ENCODE measurements around the gene CYLD.

CYLD gene

DNA sequence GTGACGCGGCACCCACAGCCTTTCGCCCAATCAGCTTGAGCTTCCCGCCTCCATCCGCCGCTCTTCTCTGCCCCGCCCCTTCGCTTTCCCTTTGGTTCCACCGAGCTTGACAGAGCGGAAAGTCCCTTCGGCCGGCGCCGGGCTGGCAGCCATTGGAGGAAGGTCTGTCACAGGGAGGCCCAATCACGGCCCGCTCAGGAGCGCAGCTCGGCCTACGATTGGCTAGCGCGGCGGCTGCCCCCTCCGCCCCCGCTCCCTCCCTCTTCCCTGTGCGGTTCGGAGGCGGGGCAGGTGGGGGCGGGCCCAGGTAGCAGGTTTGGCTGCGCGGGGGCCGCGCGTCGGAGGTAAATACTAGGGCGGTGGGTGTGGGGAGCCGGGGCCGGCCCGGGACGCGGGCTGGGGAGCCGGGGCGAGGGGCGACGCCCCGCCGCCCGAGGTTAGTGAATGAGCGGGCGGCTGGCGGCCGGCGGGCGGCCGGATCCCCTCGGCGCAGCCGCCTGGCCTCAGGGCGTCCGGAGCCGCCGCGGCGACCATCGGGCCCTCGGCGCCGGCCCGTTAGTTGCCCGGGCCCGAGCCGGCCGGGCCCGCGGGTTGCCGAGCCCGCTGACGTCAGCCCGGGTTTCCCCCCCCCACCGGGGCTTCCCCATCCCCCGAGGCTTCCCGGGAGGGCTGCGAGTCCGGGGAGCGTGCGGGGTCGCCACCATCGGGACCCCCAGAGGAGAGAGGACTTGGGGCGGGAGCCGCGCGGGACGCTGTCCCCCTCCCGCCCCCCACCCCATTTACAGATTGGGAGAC lies at the start of gene CYLD:
CYLD (plus strand) TSS at position 306 of the 795 bp plus-strand sequence. CDS start 7,613 bp downstream, outside the sequence.
- DNase-seq (ENCODE audit: low read depth in 1 of 2, low spot score in 1 of 2): peak; percentile 97 to 99
- in situ Hi-C loops (cut with HindIII; ENCODE audit: low pct_unique_long_range_greater_than_20kb, low sequenced_read_pairs): no loop called here
- TF ChIP-seq JUND (IDR thresholded peaks at IDR 0.05; ENCODE audit: low read depth): no peak

DNA sequence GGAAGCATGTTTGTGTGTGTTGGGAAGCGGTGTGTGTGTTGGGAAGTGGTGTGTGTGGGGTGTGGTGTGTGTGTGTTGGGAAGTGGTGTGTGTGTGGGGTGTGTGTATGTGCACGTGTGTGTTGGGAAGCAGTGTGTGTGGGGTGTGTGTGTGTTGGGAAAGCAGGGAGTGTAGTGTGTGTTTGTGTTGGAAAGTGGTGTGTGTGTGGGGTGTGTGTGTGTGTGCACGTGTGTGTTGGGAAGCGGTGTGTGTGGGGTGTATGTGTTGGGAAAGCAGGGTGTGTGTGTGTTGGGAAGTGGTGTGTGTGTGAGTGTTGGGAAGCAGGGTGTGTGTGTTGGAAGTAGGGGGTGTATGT lies 49.3 kb upstream of the CYLD start:
- in situ Hi-C loops (cut with HindIII; ENCODE audit: low pct_unique_long_range_greater_than_20kb, low sequenced_read_pairs): no loop called here
- DNase-seq (ENCODE audit: low read depth in 1 of 2, low spot score in 1 of 2): no peak
- TF ChIP-seq JUND (IDR thresholded peaks at IDR 0.05; ENCODE audit: low read depth): no peak

DNA sequence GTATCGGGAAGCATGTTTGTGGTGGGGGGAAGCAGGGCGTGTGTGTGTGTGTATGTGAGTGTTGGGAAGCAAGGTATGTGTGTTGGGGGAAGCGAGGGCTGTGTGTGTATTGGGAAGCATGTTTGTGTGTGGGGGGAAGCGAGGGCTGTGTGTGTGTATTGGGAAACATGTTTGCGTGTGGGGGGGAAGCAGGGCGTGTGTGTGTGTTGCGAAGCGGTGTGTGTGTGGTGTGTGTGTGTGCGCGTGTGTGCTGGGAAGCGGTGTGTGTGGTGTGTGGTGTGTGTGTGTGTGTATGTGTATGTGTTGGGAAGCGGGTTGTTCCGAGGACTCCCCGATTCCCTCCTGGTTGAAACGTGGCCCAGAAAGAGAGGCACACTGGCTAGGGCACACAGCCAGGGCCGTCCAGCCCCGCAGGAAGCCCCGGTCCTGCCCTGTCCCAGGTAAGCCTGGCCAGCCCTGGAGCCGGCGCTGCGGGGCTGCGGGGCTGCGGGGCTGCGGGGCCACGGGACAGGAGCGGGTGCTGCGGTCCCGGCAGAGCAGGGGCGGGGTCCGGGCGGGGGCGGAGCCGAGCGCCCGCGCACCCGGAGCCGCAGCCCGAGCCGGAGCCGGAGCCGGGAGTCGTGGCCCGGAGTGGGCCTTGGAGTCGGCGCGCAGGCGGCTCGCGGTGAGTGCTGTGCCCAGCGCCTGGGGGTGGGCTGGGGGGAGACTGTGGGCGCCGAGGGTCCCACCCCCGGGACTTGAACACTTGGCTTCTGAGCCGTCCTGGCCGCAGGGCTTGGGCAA lies 48.7 kb upstream of the CYLD start, which contains the start of gene NOD2:
NOD2 (plus strand) TSS at position 608 of the 783 bp plus-strand sequence. CDS start 5,890 bp downstream, outside the sequence.
- in situ Hi-C loops (cut with HindIII; ENCODE audit: low pct_unique_long_range_greater_than_20kb, low sequenced_read_pairs): no loop called here
- no peak for TF ChIP-seq JUND (IDR thresholded peaks at IDR 0.05; ENCODE audit: low read depth)
- DNase-seq (ENCODE audit: low read depth in 1 of 2, low spot score in 1 of 2): peak; percentile 41 to 74

DNA sequence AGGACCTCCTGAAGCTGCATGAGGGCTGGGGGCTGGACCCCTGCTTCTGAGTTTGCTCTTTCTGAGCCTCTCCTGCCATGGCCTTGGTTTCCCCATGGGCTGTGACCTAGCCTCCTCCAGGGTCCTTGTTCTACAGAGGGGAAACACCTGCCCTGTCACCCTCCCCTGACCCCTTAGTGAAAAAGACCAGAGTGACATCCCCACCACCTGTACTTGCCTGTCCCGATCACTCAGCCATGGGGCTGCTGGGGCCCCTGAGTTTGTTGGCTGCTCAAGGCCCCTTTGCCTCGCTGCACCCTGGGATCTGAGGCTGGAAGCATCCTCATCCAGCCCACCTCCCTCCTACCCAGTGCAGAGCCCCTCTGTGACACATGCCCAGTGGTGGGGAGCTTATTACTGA lies 47.7 kb upstream of the CYLD start:
- no peak for DNase-seq (ENCODE audit: low read depth in 1 of 2, low spot score in 1 of 2)
- TF ChIP-seq JUND (IDR thresholded peaks at IDR 0.05; ENCODE audit: low read depth): no peak
- in situ Hi-C loops (cut with HindIII; ENCODE audit: low pct_unique_long_range_greater_than_20kb, low sequenced_read_pairs): no loop called here

DNA sequence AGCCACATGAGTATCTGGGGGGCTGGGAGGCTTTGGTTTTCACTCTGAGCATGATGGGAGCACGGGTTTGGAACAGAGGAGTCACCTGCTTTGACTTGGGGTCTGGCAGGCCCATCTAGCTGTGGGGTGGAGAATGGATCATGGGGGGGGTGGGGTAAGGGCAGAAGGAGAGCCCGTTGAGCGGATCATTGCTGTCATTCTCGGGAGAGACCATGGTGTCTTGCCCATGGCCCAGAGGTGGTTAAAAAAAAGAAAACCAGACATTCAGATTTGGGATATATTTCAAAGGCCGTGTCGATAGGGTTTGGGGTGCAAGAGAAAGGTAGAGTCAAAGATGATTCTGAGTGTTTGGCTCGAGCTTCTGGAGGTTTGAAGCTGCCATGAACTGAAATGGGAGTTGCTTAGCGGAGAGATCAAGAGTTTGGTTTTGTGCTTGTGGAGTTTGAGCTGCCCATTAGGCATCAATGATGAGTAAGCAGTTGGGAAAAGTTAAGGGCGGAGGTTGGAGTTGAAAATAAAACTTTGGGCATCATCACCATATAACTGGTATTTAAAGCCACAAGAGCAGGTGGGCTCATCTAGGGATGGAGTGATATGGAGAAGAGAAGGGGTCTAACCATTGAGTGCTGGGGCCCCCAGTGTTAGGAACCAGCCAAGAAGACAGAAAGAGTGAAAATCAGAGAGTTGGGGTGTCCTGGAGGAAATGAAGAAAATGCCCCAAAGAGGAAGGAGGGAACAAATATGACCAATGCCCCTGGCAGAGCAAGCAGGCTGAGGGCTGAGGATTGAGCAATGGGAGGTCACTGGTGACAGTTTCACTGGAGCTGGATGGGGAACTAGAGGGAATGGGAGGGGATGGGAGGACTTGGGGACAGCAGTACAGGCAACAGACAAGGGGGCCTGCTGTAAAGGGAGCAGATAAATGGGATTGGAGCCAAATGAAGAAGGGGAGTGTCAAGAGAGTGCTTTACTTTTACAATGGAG lies 46.6 kb upstream of the CYLD start:
- no peak for TF ChIP-seq JUND (IDR thresholded peaks at IDR 0.05; ENCODE audit: low read depth)
- in situ Hi-C loops (cut with HindIII; ENCODE audit: low pct_unique_long_range_greater_than_20kb, low sequenced_read_pairs): no loop called here
- DNase-seq (ENCODE audit: low read depth in 1 of 2, low spot score in 1 of 2): no peak

DNA sequence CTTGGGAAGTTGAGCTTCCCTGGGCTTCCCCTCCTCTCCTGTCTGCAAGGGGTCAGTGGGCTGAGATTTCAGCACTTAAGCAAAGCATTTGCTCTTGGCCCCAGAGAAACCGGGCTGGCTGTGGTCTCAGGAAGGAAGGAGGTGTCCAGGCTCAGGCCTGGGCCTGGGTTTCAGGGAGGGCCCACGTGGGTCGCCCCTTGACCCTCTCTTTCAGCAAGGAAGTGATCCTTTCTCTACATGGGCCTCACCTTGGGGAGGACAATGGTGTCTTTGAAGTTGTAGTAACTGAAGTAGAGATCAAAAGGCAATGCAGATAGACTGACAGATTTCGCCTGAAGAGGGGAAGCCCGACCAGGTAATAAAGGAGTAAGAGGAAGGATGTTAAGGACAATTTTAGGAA lies 45.8 kb upstream of the CYLD start:
- no peak for TF ChIP-seq JUND (IDR thresholded peaks at IDR 0.05; ENCODE audit: low read depth)
- DNase-seq (ENCODE audit: low read depth in 1 of 2, low spot score in 1 of 2): no peak
- in situ Hi-C loops (cut with HindIII; ENCODE audit: low pct_unique_long_range_greater_than_20kb, low sequenced_read_pairs): no loop called here

DNA sequence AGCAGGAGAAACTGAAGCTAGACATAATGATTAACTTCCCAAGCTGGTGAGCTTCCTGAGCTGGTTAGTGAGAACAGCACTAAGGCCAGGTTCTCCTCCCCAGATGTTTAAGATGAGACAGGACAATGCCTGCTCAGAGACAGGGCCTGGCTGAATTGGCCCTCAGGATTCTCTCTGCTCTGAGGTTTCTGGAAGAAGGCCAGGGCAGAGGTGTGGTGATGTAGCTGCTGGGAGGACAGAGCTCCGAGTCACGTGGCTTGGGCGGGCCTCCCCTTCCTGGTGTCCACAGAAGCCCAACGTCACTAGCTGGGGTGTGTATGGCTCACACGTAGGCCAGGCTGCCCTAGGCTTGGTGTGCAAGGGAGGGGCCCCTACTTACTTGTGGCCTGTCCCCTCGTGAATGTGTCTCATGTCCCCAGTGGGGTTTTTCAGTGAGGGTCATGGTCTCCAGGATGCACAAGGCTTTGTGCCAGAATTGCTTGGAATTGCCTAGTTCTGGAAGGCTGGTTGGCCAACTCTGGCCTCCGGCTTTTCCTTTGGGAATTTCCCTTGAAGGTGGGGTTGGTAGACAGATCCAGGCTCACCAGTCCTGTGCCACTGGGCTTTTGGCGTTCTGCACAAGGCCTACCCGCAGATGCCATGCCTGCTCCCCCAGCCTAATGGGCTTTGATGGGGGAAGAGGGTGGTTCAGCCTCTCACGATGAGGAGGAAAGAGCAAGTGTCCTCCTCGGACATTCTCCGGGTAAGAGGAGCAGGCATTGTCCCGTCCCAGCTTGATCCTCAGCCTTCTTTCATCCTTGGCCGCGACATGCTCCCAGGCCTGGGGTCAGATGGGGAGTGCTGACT lies 45.1 kb upstream of the CYLD start:
- no peak for TF ChIP-seq JUND (IDR thresholded peaks at IDR 0.05; ENCODE audit: low read depth)
- peak in 1 of 2 experiments; percentile 88 for DNase-seq (ENCODE audit: low read depth in 1 of 2, low spot score in 1 of 2)

DNA sequence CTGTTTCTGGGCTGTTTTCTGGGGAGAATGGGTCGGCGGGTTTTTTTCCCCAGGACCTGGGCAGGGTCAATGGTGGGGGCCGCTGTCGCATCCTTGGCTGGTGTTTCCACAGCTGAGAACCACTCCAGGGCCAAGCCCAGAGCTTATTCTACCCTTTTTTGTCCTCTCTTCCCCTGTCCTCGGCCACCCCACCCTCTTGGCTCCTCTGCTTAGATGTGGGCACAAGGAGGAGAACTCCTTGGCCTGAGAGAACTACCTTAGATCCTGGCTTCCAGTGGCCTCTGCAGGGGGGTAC lies 44.5 kb upstream of the CYLD start:
- DNase-seq (ENCODE audit: low read depth in 1 of 2, low spot score in 1 of 2): no peak
- in situ Hi-C loops (cut with HindIII; ENCODE audit: low pct_unique_long_range_greater_than_20kb, low sequenced_read_pairs): no loop called here
- TF ChIP-seq JUND (IDR thresholded peaks at IDR 0.05; ENCODE audit: low read depth): no peak

More for the DNA sequence above, 45.1 kb upstream of the CYLD start:
- in situ Hi-C loops (cut with HindIII; ENCODE audit: low pct_unique_long_range_greater_than_20kb, low sequenced_read_pairs): no loop called here

DNA sequence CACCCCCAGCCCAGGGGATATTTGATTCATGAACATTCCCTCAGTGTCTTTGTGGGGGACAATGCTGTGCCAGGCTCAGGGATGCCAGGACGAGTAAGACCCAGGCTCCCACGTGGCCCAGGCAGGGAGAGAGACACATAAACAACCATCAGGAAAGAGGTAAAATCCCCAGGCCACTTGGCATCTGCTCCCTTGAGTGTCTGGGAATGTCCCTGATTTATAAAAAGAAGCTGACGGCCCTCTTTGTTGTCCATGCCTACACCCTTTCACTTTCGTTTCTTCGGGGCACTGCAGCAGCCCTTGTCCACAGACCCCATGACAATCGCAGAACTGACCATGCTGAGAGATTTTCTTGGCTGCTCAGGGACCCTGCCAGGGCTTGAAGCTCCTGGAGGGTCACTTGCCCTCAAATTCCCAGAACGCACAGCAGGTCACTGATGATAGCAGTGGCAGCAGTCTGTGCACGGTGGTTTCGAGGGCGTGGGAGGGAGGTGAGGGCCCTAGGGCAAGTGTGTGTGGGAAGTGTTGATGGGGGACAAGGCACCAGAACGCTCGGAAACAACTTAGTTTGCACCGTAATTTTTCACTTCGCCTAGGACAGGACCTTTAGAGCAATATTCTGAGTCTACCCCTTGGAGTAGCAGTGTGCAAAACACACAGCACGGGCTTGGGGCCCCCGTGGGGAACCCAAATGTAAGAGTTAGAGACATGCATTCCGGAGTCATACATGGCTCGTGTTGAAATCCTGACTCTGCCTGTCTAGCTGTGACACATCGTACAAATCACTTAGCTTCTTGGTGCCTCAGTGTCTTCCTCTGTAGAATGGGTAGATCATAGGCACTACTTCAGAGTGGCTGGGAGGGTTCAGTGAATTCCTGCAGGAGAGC lies 43.8 kb upstream of the CYLD start:
- in situ Hi-C loops (cut with HindIII; ENCODE audit: low pct_unique_long_range_greater_than_20kb, low sequenced_read_pairs): no loop called here
- DNase-seq (ENCODE audit: low read depth in 1 of 2, low spot score in 1 of 2): no peak
- no peak for TF ChIP-seq JUND (IDR thresholded peaks at IDR 0.05; ENCODE audit: low read depth)

DNA sequence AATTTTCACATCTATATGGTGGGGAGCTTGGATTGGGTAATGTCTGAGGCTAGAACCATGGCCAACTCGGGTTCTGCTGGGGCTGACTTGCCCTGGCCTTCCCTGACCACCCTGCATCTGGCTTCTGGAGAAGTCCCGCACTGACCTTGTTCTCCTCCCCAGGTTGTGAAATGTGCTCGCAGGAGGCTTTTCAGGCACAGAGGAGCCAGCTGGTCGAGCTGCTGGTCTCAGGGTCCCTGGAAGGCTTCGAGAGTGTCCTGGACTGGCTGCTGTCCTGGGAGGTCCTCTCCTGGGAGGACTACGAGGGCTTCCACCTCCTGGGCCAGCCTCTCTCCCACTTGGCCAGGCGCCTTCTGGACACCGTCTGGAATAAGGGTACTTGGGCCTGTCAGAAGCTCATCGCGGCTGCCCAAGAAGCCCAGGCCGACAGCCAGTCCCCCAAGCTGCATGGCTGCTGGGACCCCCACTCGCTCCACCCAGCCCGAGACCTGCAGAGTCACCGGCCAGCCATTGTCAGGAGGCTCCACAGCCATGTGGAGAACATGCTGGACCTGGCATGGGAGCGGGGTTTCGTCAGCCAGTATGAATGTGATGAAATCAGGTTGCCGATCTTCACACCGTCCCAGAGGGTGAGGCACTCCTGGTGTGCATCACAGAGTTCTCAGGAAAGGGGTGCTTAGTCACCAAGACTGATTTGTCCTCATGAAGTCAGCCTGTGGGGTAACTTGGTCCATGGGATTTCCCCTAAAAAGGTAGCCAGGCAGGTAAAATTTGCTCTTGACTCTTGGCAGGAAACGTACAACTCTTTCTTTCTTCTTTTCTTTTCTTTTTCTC lies 42.3 kb upstream of the CYLD start:
- no peak for DNase-seq (ENCODE audit: low read depth in 1 of 2, low spot score in 1 of 2)
- TF ChIP-seq JUND (IDR thresholded peaks at IDR 0.05; ENCODE audit: low read depth): no peak
- in situ Hi-C loops (cut with HindIII; ENCODE audit: low pct_unique_long_range_greater_than_20kb, low sequenced_read_pairs): no loop called here

Measured in T47D (cell line).